Measurements from ENCODE around the gene DHDDS.
"Not testable (repeated sequence)": the region's sequence is repeated elsewhere in the genome, so short reads cannot be mapped to it uniquely, and the experiment has no call there.

DHDDS gene

GRCh38 chr1:26474818-26475217 is 42.7 kb downstream of the DHDDS start:
- no peak for DNase-seq (ENCODE audit: extremely low read depth in 1 of 2, low read depth in 1 of 2)

GRCh38 chr1:26475989-26476388 is 43.9 kb downstream of the DHDDS start:
- DNase-seq (ENCODE audit: extremely low read depth in 1 of 2, low read depth in 1 of 2), result no peak

- no peak for DNase-seq (ENCODE audit: extremely low read depth in 1 of 2, low read depth in 1 of 2)
Measured at GRCh38 chr1:26476958-26477357, 44.8 kb downstream of the DHDDS start.

- DNase-seq (ENCODE audit: extremely low read depth in 1 of 2, low read depth in 1 of 2), result no peak
Measured at GRCh38 chr1:26477446-26478152, 45.5 kb downstream of the DHDDS start.

- no peak for DNase-seq (ENCODE audit: extremely low read depth in 1 of 2, low read depth in 1 of 2)
Measured at GRCh38 chr1:26478159-26478558, 46.0 kb downstream of the DHDDS start.

- no peak for DNase-seq (ENCODE audit: extremely low read depth in 1 of 2, low read depth in 1 of 2)
Measured at GRCh38 chr1:26478988-26479387, 46.9 kb downstream of the DHDDS start.

- no peak for DNase-seq (ENCODE audit: extremely low read depth in 1 of 2, low read depth in 1 of 2)
Measured at GRCh38 chr1:26482921-26483320, 50.8 kb downstream of the DHDDS start.

GRCh38 chr1:26483980-26484379 is 51.9 kb downstream of the DHDDS start:
- no peak for DNase-seq (ENCODE audit: extremely low read depth in 1 of 2, low read depth in 1 of 2)

- no peak for DNase-seq (ENCODE audit: extremely low read depth in 1 of 2, low read depth in 1 of 2)
Measured at GRCh38 chr1:26490155-26490554, 58.0 kb downstream of the DHDDS start.

- no peak for DNase-seq (ENCODE audit: extremely low read depth in 1 of 2, low read depth in 1 of 2)
Measured at GRCh38 chr1:26493267-26493666, 61.1 kb downstream of the DHDDS start.

GRCh38 chr1:26493938-26494337 is 61.8 kb downstream of the DHDDS start:
- DNase-seq (ENCODE audit: extremely low read depth in 1 of 2, low read depth in 1 of 2), result no peak

- no peak for DNase-seq (ENCODE audit: extremely low read depth in 1 of 2, low read depth in 1 of 2)
Measured at GRCh38 chr1:26496861-26497260, 64.7 kb downstream of the DHDDS start.

GRCh38 chr1:26498894-26499293 is 66.8 kb downstream of the DHDDS start:
- DNase-seq (ENCODE audit: extremely low read depth in 1 of 2, low read depth in 1 of 2), result no peak

- peak; percentile 51 to 91 for DNase-seq (ENCODE audit: extremely low read depth in 1 of 2, low read depth in 1 of 2)
Measured at GRCh38 chr1:26500488-26501175, 68.5 kb downstream of the DHDDS start.

- not testable (repeated sequence) for DNase-seq (ENCODE audit: extremely low read depth in 1 of 2, low read depth in 1 of 2)
Measured at GRCh38 chr1:26510711-26511110, 78.6 kb downstream of the DHDDS start.

GRCh38 chr1:26515836-26516235 is 83.7 kb downstream of the DHDDS start:
- DNase-seq (ENCODE audit: extremely low read depth in 1 of 2, low read depth in 1 of 2), result not testable (repeated sequence)

- DNase-seq (ENCODE audit: extremely low read depth in 1 of 2, low read depth in 1 of 2), result no peak
Measured at GRCh38 chr1:26516987-26517765, 85.1 kb downstream of the DHDDS start.

GRCh38 chr1:26517766-26518049 is 85.6 kb downstream of the DHDDS start:
- DNase-seq (ENCODE audit: extremely low read depth in 1 of 2, low read depth in 1 of 2), result no peak

GRCh38 chr1:26518355-26518754 is 86.2 kb downstream of the DHDDS start:
- DNase-seq (ENCODE audit: extremely low read depth in 1 of 2, low read depth in 1 of 2), result no peak

- DNase-seq (ENCODE audit: extremely low read depth in 1 of 2, low read depth in 1 of 2), result no peak
Measured at GRCh38 chr1:26520339-26520738, 88.2 kb downstream of the DHDDS start.

Measured in activated CD8-positive, alpha-beta memory T cell treated with anti-CD3 and anti-CD28 coated beads for 1 hour (primary cell).